Astrocyte of the cerebellum (primary cell): ENCODE data around the gene VPS51.
A peak's percentile ranks its signal among the peaks of the same experiment; 100 is the strongest.

Experiments used
- DNase-seq: peaks from one replicate; pipeline ENCODE4 v3.0.0-alpha.2; 2011; ENCODE audit warnings: low read depth
- H3K4me3 ChIP-seq: 2 replicates; pipeline ENCODE4 v1.5.1; 2011; ENCODE audit warnings: mild to moderate bottlenecking, low read depth, low read length, moderate library complexity
- in situ Hi-C: cut with HindIII; loops from 2 replicates; pipeline ENCODE4 v1.10.0; 2017; ENCODE audit warnings: low sequenced_read_pairs
- TF ChIP-seq, protein P1 (sequence below): IDR thresholded peaks from 2 replicates; pipeline ENCODE4 v1.5.1; 2012; ENCODE audit warnings: low read length, low read depth, moderate library complexity, mild to moderate bottlenecking; ENCODE audit errors: missing control alignments

Gene VPS51

DNA sequence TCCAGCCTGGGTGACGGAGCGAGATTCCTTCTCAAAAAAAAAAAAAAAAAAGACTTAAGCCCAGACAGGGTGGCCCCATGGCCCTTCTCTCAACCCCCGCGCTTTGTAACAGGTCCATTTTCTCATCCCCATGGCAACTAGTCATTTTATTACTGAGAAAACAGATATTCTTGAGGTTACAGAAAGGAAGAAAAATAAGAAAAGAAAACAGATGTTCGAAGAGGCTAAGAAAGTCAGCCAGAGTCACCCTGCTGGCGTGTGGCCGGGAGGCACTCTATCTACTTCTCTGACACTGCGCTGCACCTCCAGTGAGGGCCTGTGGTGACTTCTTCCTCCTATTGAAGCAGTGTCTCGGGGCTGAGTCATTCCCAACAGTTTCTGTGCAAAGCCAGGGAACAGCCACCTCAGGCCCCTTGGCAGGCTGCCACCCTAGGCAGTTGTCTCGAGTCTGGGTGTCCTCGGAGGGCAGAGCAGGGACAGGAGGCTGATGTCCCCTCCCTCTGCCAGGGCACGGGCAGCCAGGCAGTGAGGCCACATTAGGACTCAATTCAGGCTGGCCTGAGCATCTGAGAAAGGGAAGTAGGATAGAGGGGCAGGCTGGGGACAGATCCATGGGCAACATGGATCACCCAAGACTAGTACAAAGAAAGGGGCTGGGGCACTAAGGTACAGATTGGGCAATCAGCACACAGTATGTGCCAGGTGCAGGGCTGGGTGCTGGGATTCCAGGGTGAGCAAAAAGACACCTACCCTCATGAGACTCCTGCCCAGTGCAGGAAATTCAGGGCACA is 54.7 kb downstream of the VPS51 start:
- TF ChIP-seq, protein P1, sequence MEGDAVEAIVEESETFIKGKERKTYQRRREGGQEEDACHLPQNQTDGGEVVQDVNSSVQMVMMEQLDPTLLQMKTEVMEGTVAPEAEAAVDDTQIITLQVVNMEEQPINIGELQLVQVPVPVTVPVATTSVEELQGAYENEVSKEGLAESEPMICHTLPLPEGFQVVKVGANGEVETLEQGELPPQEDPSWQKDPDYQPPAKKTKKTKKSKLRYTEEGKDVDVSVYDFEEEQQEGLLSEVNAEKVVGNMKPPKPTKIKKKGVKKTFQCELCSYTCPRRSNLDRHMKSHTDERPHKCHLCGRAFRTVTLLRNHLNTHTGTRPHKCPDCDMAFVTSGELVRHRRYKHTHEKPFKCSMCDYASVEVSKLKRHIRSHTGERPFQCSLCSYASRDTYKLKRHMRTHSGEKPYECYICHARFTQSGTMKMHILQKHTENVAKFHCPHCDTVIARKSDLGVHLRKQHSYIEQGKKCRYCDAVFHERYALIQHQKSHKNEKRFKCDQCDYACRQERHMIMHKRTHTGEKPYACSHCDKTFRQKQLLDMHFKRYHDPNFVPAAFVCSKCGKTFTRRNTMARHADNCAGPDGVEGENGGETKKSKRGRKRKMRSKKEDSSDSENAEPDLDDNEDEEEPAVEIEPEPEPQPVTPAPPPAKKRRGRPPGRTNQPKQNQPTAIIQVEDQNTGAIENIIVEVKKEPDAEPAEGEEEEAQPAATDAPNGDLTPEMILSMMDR, result no peak
- DNase-seq, result peak; percentile 34
- H3K4me3 ChIP-seq, result no peak overlapping the region
- in situ Hi-C loops, result no loop called here

DNA sequence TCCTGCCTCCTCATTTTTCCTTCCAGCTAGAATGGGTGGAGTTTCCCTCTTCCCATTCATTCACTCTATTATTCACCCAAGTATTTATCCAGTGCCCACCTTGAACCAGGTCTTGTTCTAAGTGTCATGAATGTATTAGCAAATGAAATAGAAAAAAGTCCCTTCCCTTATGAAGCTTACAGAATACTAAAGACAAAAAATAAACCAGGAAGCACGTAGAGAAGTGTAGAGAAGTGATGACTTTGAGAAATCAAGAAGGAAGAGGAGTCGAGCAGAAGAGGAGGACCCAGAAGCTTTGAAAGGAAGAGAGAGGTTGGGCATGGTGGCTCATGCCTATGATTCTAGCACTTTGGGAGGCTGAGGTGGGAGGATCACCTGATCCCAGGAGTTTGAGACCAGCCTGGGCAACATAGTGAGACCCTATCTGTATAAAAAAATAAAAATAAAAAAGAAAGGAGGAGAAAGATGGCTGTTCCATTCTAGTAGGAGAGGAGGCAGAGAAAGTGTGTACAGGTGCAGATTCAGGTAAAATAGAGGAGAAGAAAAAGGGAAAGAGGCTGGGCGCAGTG is 55.4 kb downstream of the VPS51 start:
- in situ Hi-C loops, result no loop called here
- H3K4me3 ChIP-seq, result no peak overlapping the region
- DNase-seq, result no peak
- TF ChIP-seq, protein P1, result no peak

DNA sequence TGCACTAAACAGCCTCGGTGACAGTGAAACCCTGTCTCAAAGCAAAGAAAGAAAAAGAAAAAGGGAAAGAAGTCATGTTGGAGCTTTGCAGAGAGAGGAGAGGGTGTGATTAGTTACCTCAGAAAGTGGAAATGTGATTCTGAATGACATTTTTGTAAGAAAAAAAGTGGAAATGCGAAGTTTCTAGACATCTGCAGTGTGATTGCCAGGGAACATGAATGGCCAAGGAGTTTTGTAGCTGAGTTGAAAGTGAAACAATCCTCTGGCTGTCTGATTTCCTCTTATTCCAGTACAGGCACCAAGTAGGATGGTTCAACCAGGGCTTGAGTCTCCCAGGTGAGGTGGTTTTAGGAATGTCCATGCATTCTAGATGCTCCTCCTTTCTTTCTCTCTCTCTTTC is 56.1 kb downstream of the VPS51 start:
- TF ChIP-seq, protein P1, result no peak
- H3K4me3 ChIP-seq, result no peak overlapping the region
- in situ Hi-C loops, result no loop called here
- no peak for DNase-seq

DNA sequence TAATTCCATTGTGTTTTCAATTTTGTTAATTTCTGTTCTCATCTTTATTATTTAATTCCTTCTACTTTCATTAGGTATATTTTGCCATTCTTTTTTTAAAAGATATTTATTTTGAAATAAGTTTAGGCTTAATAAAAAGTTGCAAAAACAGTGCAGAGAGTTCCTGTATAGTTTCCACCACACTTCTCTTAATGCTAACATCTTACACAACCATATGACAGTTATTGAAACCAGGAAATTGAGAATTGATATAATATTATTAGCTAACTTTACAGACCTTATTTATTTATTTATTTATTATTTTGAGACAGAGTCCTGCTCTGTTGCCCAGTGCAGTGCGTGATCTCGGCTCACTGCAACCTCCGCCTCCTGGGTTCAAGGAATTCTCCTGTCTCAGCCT is 60.2 kb downstream of the VPS51 start:
- in situ Hi-C loops, result no loop called here
- H3K4me3 ChIP-seq, result no peak overlapping the region
- DNase-seq, result no peak
- TF ChIP-seq, protein P1, result no peak

DNA sequence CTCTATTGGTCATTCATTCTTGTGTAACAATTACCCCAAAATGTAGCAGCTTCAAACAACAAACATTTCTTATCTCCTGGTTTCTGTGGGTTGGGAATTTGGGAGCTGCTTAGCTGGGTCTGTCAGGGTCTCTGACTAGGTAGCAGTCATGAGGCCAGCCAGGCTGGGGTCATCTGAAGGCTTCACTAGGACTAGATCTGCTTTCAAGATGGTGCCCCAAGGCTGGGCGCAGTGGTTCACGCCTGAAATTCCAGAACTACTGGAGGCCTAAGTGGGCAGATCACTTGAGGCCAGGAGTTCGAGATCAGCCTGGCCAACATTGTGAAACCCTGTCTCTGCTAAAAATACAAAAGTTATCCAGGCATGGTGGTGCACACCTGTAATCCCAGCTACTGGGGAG is 60.9 kb downstream of the VPS51 start:
- no peak for DNase-seq
- H3K4me3 ChIP-seq, result no peak overlapping the region
- TF ChIP-seq, protein P1, result no peak
- in situ Hi-C loops, result no loop called here

DNA sequence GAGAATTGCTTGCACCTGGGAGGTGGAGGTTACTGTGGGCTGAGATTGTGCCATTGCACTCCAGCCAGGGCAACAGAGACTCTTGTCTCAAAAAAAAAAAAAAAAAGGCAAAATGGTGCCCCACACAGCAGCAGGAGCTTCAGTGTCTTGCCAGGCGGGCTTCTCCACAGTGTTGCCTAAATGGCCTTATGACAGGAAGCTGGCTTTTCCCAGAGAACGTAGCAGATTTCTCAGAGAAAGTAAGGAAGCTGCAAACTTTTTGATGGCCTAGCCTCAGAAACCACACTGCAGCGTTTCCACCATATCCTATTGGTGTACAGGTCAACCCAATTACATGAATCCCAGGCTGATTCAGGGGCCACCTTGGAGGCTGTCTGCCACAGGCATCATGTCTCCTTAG is 61.3 kb downstream of the VPS51 start:
- no peak overlapping the region for H3K4me3 ChIP-seq
- DNase-seq, result no peak
- TF ChIP-seq, protein P1, result no peak
- in situ Hi-C loops, result no loop called here
